Common myeloid progenitor, CD34-positive (primary cell): ENCODE data around the gene CCDC102A.
A peak's percentile ranks its signal among the peaks of the same experiment; 100 is the strongest.
"Not testable (repeated sequence)": the region's sequence is repeated elsewhere in the genome, so short reads cannot be mapped to it uniquely, and the experiment has no call there.

Experiments
- CTCF ChIA-PET: fragments of 350-600 bp; sonication (Branson Sonifier 250); formaldehyde crosslinking; loops from one replicate; lab custom pipeline; 2021; ENCODE audit warnings: antibody characterized with exemption; lab: Charles Lee
- POLR2A ChIA-PET: fragments of 350-600 bp; sonication (Branson Sonifier 250); formaldehyde crosslinking; loops from one replicate; lab custom pipeline; 2021; ENCODE audit warnings: antibody characterized with exemption; lab: Charles Lee
- DNase-seq, 3 donors: peaks; one replicate each; pipeline versions ENCODE4 v3.0.0 to v3.0.0-alpha.2; 2013
- H3K27ac ChIP-seq, 2 experiments: 1 replicate in 1 of 2; 2 replicates in 1 of 2; pipeline ENCODE4 v1.7.0; 2013; ENCODE audit warnings: inconsistent platforms in 2 of 2, low read length in 2 of 2, mild to moderate bottlenecking in 2 of 2, low read depth in 1 of 2, moderate library complexity in 1 of 2; ENCODE audit not compliant: severe bottlenecking in 2 of 2, insufficient read depth in 1 of 2, poor library complexity in 1 of 2
- H3K27me3 ChIP-seq, 5 experiments: replicated peaks in 2 of 5; 1 replicate in 3 of 5; 2 replicates in 2 of 5; pipeline versions ENCODE4 v1.6.1 to v1.7.0; 2013; ENCODE audit warnings: low read length in 4 of 5, mild to moderate bottlenecking in 2 of 5, moderate library complexity in 2 of 5, inconsistent platforms in 1 of 5; ENCODE audit not compliant: insufficient read depth in 5 of 5, control insufficient read depth in 4 of 5
- H3K36me3 ChIP-seq, 4 experiments: 1 replicate in 2 of 4; 2 replicates in 2 of 4; pipeline versions ENCODE4 v1.6.1 to v1.7.0; 2013; ENCODE audit warnings: low read length in 3 of 4, control low read depth in 1 of 4, mild to moderate bottlenecking in 1 of 4; ENCODE audit not compliant: control insufficient read depth in 4 of 4, insufficient read depth in 4 of 4
- H3K4me1 ChIP-seq, 4 experiments: 1 replicate in 3 of 4; 2 replicates in 1 of 4; pipeline versions ENCODE4 v1.6.1 to v1.7.1; 2013; ENCODE audit warnings: low read length in 3 of 4, mild to moderate bottlenecking in 3 of 4, control low read depth in 1 of 4, inconsistent platforms in 1 of 4, moderate library complexity in 1 of 4; ENCODE audit not compliant: control insufficient read depth in 4 of 4, insufficient read depth in 4 of 4; ENCODE audit errors: control extremely low read depth in 1 of 4
- H3K4me3 ChIP-seq, 7 experiments: 1 replicate in 4 of 7; 2 replicates in 3 of 7; pipeline versions ENCODE4 v1.5.1 to v1.7.0; 2013; ENCODE audit warnings: mild to moderate bottlenecking in 7 of 7, low read length in 6 of 7, moderate library complexity in 6 of 7, inconsistent platforms in 2 of 7, low read depth in 2 of 7, control low read depth in 1 of 7; ENCODE audit not compliant: insufficient read depth in 4 of 7, control insufficient read depth in 1 of 7; ENCODE audit errors: extremely low read depth in 1 of 7
- H3K9me3 ChIP-seq, 5 experiments: 1 replicate in 4 of 5; 2 replicates in 1 of 5; pipeline versions ENCODE4 v1.6.1 to v1.7.1; 2013; ENCODE audit warnings: low read length in 4 of 5, mild to moderate bottlenecking in 2 of 5, inconsistent platforms in 1 of 5, low read depth in 1 of 5, moderate library complexity in 1 of 5; ENCODE audit not compliant: control insufficient read depth in 4 of 5, insufficient read depth in 2 of 5; ENCODE audit errors: control extremely low read depth in 1 of 5
- WGBS: methylation state at CpG from one replicate; pipeline ENCODE4 v1.1.5; 2013; ENCODE audit not compliant: insufficient coverage; 5-methylcytosine and 5-hydroxymethylcytosine counted together

Gene CCDC102A

DNA sequence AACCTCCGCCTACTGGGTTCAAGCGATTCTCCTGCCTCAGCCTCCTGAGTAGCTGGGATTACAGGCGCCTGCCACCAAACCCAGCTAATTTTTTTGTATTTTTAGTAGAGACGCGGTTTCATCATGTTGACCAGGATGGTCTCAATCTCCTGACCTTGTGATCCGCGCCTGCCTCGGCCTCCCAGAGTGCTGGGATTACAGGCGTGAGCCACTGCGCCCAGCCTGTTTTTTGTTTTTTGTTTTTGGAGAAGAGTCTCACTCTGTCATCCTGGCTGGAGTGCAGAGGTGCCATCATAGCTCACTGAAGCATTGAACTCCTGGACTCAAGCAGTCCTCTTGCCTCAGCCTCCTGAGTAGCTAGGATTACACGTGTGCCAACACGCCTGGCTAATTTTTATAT lies 11.2 kb upstream of the CCDC102A start:
- Histone ChIP-seq H3K9me3 (peaks cover 2 to 33% (median 10%) of the 10 kb centered on the region in 5 experiments), H3K36me3 (peaks cover 0 to 35% (median 6%) of the 10 kb centered on the region in 4 experiments), H3K4me1 (peaks cover 17 to 54% (median 35%) of the 10 kb centered on the region in 4 experiments)
- CTCF ChIA-PET, result interaction anchor here (3.6 to 11.7 kb wide), 2 partner anchors 27 to 29 kb away, joined by 12 to 109 read pairs; no protein-coding TSS in a partner anchor
- H3K4me3 ChIP-seq, POLR2A ChIA-PET, H3K27me3 ChIP-seq, H3K27ac ChIP-seq, DNase-seq: not testable (repeated sequence)
- WGBS, result 97% methylated on average over 10 of the region's 12 CpGs

DNA sequence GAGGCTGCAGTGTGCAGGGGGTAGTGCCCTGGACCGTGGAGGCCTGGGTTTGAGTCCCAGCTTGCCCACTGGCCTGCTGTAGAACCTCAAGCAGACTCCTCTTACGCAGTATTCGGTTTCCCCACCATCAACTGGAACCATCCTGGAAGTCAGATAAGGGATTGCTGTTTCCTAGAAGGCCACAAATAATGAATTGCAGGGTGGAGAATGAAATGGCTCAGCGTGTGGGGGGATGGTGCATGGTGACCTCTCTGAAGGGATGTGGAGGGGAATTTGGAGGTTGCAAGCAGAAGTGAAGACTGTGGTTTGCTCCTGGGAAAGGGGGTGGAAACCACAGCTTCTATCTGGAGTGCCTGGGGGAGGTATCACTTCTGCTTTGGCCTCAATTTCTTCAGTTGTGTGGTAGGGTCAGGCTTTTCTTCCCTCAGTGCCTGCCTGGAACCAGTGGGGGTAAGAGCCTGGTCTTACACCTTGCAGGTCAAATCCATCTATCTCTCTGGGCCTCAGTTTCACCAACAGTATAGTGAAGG lies 7.8 kb upstream of the CCDC102A start:
- peak overlapping the region in 3 of 7 experiments; percentile 14 to 78 (median 61) for H3K4me3 ChIP-seq
- peak; percentile 96 to 98 (median 98) for DNase-seq
- WGBS, result 20% methylated on average over 1 of the region's 4 CpGs
- H3K27me3 ChIP-seq, result no peaks in the 10 kb centered on the region
- H3K4me1 ChIP-seq, result peaks cover 20 to 74% (median 61%) of the 10 kb centered on the region in 4 experiments
- ChIA-PET POLR2A (interaction anchor here (0.9 to 1.5 kb wide), 7 partner anchors 9 to 146 kb away, joined by 3 to 5 read pairs (median 3); no protein-coding TSS in a partner anchor), CTCF (interaction anchor here (1.1 to 11.7 kb wide), 10 partner anchors 12 to 57 kb away, joined by 3 to 109 read pairs (median 6); no protein-coding TSS in a partner anchor)
- H3K9me3 ChIP-seq, result peaks cover 0 to 10% (median 0%) of the 10 kb centered on the region in 5 experiments
- H3K27ac ChIP-seq, result peak overlapping the region; percentile 29 to 58
- peaks cover 0 to 12% (median 0%) of the 10 kb centered on the region in 4 experiments for H3K36me3 ChIP-seq

- peaks cover 25 to 92% (median 82%) of the 10 kb centered on the region in 4 experiments for H3K4me1 ChIP-seq
- H3K27me3 ChIP-seq, result no peaks in the 10 kb centered on the region
- H3K36me3 ChIP-seq, result peaks cover 0 to 3% (median 0%) of the 10 kb centered on the region in 4 experiments
- no peak for DNase-seq
- no peaks in the 10 kb centered on the region for H3K9me3 ChIP-seq
- 67% methylated on average over 4 of the region's 4 CpGs for WGBS
- ChIA-PET POLR2A (interaction anchor here (0.7 to 1.3 kb wide), 5 partner anchors 10 to 103 kb away, joined by 3 to 4 read pairs (median 4); partner anchors contain the start of gene DOK4), CTCF (interaction anchor here (1.1 to 11.7 kb wide), 9 partner anchors 8 to 107 kb away, joined by 3 to 109 read pairs (median 7); partner anchors contain the start of gene DOK4)
- H3K4me3 ChIP-seq, result peak overlapping the region in 3 of 7 experiments; percentile 67 to 78 (median 74)
- H3K27ac ChIP-seq, result no peak overlapping the region
Measured at GRCh38 chr16:57541754-57542435, 5.5 kb upstream of the CCDC102A start.

GRCh38 chr16:57540906-57541753 lies 4.8 kb upstream of the CCDC102A start:
- WGBS, result 80% methylated on average over 12 of the region's 12 CpGs
- H3K4me3 ChIP-seq, result no peak overlapping the region
- DNase-seq, result no peak
- POLR2A ChIA-PET, result interaction anchor here (0.8 to 1.3 kb wide), 2 partner anchors 11 to 55 kb away, joined by 3 to 4 read pairs; partner anchors contain the start of gene DOK4
- H3K4me1 ChIP-seq, result peaks cover 25 to 93% (median 84%) of the 10 kb centered on the region in 4 experiments
- no peaks in the 10 kb centered on the region for H3K27me3 ChIP-seq
- CTCF ChIA-PET, result interaction anchor here (0.5 to 11.7 kb wide), 7 partner anchors 12 to 55 kb away, joined by 3 to 109 read pairs (median 9); partner anchors contain the start of gene DOK4
- no peak overlapping the region for H3K27ac ChIP-seq
- no peaks in the 10 kb centered on the region for H3K36me3 ChIP-seq
- H3K9me3 ChIP-seq, result no peaks in the 10 kb centered on the region

DNA sequence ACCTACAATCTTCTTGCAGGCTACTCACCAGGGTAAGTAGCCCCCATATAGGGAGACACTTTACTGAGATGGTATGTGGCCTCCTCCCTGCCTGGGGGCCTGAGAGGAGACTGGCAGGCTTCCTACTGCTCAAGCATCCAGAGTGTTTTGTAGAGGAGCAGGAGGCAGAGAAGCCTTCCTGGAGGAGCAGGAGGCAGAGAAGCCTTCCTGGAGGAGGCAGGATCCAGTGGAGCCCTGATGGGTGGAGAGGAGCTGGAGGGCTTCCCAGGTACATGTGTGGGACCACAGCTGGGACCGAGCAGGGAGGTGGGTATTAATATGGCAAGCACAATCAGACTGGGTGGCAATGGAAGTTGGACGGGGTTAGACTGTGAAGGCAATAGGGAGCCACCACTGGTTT lies 4.0 kb upstream of the CCDC102A start:
- Histone ChIP-seq H3K27me3 (no peaks in the 10 kb centered on the region), H3K4me1 (peaks cover 25 to 91% (median 82%) of the 10 kb centered on the region in 4 experiments), H3K36me3 (no peaks in the 10 kb centered on the region), H3K27ac (no peak overlapping the region), H3K9me3 (no peaks in the 10 kb centered on the region), H3K4me3 (no peak overlapping the region)
- ChIA-PET POLR2A (no interaction called here), CTCF (interaction anchor here (1.2 to 11.7 kb wide), 4 partner anchors 12 to 36 kb away, joined by 6 to 109 read pairs (median 12); no protein-coding TSS in a partner anchor)
- DNase-seq, result no peak
- WGBS, result 94% methylated on average over 2 of the region's 2 CpGs

- ChIA-PET POLR2A (no interaction called here), CTCF (interaction anchor here (1.2 to 11.7 kb wide), 2 partner anchors 13 to 37 kb away, joined by 3 to 109 read pairs; no protein-coding TSS in a partner anchor)
- Histone ChIP-seq H3K9me3 (no peaks in the 10 kb centered on the region), H3K4me3 (peak overlapping the region in 1 of 7 experiments; percentile 36), H3K27ac (no peak overlapping the region), H3K36me3 (no peaks in the 10 kb centered on the region), H3K27me3 (no peaks in the 10 kb centered on the region), H3K4me1 (peaks cover 17 to 91% (median 82%) of the 10 kb centered on the region in 4 experiments)
- DNase-seq, result peak in 2 of 3 donors; percentile 54 to 63
- WGBS, result 56% methylated on average over 6 of the region's 10 CpGs
Measured at GRCh38 chr16:57539072-57539796, 2.9 kb upstream of the CCDC102A start.
